Myocyte (in vitro differentiated cells): ENCODE measurements around the gene TMPRSS4. TPM values are rescaled to one million over a fixed set of nuclear protein-coding genes. Genes with fewer than 3 reads are reported as not detected.

Experiments used
- DNase-seq: peaks from one replicate; pipeline ENCODE4 v3.0.0-alpha.2; 2012; ENCODE audit warnings: low read depth
- total RNA-seq: library from RNA; depleted of rRNA; stranded (reverse); fragments of >200 nt; gene quantifications from 2 replicates; pipeline ENCODE4 v1.2.3, GENCODE V29; 2014

TMPRSS4 gene
- total RNA-seq, 1 donor from 2014 or later: not detected

DNA sequence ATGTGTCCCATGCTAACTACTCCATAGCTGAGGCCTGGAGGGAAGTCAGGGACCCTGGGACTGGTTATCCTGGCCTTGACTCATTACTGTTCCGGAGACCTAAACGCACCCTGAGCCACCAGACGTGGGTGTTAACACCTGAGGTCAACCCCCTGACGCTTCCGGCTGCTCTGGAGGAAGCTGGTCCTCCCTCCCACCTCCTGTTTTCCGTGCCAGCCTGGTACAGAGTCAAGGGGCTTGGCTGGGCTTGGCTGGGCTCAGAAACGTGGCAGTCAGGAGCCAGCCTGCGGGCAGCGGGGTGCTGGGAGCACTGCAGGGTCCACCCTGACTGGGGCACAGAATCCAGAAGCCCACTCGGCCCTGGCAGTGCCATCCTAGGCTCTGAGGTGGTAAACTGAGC lies 2.6 kb downstream of the TMPRSS4 start:
- no peak for DNase-seq

DNA sequence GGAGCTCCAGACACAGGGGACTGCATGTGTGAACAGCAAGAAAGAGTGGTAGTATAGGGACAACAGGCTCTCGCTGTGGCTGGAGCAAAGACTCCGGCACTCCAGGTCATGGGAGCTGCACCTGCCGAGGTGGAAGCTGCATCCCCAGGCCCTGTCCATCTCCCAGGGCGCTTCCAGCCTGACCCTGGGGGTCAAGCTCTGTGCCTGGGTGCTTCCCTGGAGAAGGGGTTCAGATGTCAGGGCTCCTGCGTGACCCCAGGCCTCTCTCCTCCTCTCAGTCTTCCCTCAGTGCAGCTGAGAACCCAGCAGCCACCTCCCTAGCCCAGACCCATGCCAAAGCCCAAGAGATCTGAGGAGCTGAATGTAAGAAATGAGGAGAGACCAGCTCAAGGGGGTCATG lies 3.4 kb downstream of the TMPRSS4 start:
- DNase-seq: no peak

DNA sequence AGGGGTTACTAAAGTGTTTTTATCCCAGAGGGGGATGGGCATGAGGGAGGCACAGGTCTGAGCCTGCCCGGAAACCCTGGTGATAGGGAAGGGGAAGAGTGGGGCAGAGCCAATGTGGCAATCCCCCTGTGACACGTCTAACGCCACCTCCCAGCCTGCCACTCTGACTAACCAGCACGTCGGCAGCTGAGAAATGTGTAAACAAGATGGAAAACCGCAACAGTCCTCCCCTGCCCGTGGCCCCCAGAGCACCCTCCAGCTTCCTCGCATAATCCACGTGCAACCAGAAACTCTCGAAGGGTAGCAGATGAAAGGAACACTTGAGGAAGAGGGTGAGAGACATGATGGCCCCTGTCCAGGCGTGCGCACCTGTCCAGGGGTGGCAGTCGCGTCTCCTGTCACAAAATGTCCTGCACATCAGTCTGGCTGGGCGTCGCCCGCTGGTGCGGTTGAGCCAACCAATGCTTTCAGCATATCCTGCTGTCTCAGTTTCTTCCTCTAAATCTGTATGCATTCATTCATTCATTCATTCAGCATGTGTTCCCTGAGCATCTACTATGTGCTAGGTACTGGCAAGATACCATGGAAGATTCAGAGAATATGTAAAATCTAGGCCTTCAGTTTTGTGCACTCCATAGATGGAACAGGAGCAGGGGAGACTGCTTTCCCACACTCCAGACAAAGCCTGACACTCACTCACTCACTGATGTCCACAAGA lies 4.5 kb downstream of the TMPRSS4 start:
- DNase-seq: no peak

DNA sequence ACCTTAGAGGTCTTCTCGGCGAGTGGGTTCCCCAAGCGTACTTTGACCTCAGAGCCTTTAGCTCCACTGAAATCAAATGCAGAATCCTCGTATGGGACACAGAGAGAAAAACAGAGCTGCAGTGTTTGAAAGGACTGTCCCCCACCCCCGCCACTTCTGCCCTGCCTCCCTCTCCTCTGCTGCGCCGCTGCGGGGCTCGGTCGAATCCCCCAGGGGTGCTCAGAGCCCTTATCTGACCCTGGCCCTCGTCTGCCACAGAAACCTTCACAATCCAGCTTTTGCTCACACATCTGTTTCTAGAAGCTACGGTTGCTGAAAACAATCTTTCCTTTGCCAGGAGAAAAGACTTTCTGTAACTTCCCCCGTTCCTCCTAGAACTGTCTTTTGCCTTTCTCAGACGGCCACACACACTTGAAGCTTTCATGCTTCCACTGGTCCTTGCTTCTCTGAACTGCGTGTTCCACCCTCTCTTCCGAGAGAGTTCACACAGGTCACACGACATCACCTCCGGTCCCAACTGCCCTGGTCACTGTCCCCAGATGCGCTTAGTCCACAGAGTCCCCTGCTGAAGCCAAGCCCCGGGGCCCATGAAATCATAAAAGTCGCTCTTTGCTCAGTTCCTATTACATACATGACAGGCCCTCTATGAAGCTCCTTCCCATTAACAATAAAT lies 6.1 kb downstream of the TMPRSS4 start:
- DNase-seq: no peak

DNA sequence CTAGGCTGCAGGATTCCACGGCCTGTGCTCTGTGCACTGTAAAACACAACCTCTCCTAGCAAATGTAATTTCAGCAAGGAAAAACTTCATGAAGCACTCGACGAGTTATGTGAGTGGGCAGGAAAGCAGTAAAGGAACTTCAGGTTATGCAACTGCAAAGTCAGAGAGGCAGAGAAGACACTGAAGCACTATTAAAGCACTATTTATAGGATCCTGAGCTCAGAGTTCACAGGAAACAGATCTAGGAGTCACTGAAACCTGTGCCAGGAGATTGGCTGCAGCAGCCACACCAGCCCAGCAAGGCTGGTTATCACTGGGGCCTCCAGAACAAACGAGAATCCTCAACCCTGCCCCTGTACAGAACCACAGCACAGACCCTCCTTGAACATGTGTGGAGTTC lies 7.4 kb downstream of the TMPRSS4 start:
- DNase-seq: no peak

DNA sequence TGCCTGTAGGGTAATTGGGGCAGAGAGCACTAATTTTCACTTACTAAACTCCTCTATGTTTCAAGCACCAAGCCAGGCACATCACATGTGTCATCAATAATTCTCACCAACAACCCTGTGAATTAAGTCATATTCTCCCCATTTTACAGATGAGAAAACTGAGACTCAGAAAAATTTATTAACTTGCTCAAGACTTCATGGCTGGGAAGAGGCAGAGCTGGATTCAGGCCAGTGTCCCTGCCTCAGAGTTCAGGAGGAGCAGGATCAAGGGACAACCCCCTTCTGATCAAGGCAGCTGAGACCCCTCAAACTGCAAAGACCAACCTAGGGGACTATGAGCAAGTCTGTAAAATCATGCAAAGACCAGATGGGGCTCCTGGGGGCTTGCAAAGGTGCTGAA lies 7.8 kb downstream of the TMPRSS4 start:
- DNase-seq: no peak

DNA sequence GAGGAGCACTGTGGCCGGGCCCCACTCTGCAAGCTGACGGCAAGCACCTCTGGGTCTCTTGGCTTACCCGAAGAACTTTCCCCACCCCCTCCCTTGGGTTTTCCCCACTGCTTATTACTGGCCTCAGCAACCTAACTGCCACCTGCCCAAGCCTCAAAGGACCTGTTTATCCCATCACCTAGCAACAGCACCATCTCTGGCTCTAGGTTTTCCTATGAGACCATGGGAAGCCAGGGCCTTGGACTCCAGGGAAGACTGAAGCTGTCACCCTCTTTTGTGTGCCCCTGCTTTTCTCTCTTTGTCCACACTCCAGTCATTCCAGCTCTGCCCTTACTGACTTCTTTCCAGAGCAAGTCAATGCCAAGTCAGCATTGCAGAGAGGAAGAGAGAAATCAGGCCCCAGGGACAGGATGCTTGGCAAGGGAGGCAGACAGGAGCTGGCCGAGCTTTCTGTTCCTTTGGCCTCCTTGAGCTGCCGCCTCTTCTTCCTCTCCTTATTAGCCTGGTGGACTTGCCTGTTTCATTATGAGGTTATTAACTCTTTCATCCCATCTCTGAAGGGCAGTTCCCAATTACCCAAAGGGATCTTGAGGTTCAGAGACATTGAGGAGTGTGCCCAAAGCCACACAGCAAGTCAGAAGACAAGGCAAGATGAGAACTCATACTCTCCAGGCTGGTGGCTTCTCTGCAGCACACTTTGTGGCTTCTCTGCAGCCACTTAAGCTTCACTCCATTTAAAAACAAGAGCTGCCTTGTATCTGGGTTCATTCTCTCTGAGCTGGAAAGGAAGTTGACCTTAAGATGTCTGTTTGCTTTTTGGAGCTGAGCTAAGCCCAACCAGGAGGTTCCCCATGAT lies 10.3 kb downstream of the TMPRSS4 start, which contains the start of gene SMIM35:
Gene SMIM35, minus strand, starts transcription at position 51 of the 856 bp plus-strand sequence. CDS start 206 bp downstream, outside the sequence.
- DNase-seq: no peak

DNA sequence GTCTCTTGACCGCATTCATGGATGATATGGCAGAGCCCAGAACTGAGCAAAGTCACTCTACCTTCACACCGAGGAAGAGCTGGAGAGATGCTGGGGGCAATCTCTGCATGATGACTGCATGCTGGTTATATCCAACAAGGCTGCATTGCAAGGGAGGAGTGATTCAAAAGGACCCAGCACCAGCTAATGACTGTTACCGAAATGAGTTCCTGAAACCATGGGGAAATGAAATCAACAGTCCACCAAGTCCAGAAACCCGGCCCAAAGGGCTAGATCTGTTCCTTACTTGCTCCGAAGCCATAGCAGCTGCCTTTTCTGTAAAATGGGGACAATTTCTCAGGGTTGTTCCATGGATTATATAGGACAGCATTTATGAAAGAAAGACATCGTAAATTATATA lies 11.1 kb downstream of the TMPRSS4 start:
- no peak for DNase-seq

DNA sequence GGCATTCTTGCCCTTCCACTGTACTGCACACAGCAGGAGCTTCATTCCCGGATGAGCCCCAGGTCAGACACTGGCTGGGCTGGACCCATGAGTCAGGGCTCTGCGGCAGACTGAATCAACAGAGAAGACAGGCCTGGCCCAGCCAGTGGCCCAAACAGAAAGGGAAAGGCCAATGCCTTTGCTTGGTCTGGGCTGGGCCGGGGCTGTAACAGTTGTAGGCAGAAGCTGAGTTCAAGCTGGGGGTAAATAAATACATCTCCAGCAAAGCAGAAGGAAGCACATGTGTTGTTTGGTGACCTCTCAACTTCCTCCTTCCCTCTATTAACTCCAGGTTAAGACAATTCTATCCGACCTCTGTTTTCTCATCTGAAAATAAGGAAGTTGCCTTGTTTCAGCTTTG lies 11.7 kb downstream of the TMPRSS4 start:
- DNase-seq: no peak

DNA sequence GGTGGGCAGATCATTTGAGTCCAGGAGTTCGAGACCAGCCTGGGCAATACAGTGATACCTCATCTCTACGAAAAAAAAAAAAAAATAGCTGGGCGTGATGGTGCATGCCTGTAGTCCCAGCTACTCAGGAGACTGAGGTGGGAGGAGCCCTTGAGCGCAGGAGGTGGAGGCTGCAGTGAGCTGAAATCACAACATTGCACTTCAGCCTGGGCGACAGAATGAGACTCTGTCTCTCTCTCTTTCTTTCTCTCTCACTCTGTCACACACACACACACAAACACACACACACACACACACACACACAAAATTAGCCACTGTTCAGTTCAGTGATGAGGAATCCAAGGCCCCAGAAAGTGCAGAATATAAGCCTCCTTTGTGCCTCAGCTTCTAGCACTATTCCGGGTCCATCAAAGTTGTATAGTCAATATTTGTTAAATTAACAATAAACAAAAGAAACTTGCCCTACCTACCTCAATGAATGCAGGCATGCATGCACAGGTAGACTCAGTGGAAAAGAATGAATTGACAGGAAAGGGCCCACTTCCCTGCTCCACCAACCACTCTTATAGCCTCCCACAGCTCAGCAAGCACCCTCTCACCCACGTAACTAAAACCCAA lies 13.8 kb downstream of the TMPRSS4 start:
- no peak for DNase-seq

DNA sequence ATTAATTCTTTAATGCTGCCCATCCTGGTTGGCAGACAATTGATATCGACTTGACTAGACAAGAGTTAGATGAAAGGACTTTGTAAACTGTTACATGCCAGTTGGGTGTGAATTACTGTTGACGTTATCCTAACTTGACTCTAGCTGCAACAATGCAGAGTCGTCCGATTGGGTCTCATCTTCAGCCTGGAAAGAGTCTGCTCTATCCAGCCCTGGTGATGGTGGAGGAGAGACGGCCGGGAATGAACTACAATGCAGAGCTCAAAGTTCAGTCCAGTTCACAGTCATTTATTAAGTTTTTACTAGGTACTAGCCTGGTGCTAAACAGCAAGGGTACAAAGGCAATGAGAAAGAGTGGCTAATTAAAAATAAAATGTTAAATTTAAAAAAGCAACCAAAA lies 14.8 kb downstream of the TMPRSS4 start:
- DNase-seq: no peak

DNA sequence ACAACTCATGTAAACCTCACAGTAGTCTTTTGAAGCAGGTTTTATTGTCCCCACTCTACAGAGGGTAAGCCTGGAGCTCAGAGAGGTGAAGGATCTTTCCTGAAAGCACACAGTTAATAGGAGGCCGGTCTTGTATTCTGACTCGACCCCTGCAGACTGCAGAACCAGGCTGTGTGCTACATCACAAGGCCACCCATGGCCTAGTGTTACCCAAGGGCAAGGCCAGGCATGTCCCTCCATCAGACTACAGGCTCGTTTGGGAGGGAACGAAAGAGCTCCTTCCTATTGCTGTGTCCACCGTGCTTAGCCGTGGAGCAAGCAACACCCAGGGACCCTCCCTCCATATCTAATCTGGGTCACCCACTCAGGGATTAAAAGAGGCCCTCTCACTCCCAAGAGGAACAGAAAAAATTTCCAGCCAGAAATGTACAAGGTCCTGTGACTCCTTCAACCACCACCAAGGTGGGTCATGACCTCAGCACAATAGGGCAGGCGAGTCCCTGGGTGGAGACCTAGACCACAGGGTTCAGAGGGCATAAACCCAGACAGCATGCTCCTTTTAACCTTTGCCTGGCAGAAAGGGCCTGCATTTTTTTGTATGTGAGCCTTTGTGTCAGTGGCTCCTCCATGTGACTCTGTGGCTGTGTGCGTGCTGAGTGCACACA lies 16.2 kb downstream of the TMPRSS4 start:
- no peak for DNase-seq

DNA sequence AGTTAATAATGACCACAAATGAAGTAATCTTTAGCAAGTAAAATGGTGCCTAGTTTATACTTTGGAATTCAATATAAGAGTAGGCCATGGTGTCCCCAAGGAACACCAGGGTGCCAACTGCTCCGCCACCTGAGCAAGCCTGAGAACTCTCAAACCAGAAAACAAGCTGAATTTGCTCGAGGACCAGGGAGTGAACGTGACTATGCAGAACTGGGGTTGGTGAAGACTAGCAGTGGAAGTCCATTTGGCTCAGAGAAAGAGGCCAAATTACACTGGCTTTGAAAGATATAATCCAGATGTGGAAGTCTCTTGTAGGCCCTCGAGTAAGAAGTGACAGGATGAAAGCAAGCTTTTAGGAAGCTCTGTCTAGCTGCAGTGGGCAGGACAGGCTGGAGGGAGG lies 18.6 kb downstream of the TMPRSS4 start:
- DNase-seq: no peak

DNA sequence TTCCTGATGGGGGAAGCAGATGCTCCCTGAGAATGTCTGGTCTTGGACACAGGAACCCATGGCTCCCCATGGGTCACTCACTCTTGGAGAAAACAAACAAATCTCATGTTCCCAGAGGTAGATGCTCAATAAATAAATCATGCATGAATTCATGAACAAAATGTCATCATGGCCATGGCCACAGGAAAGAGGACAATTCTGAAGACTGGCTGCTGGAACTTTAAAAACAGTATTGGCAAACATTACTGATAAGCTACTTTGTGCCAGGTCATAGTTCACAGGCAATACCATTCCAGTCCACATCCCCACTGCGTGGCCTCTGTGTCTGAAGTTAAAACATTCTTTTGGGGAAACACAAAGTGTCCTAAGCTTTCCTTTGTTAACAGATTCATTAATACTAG lies 19.1 kb downstream of the TMPRSS4 start:
- DNase-seq: no peak

DNA sequence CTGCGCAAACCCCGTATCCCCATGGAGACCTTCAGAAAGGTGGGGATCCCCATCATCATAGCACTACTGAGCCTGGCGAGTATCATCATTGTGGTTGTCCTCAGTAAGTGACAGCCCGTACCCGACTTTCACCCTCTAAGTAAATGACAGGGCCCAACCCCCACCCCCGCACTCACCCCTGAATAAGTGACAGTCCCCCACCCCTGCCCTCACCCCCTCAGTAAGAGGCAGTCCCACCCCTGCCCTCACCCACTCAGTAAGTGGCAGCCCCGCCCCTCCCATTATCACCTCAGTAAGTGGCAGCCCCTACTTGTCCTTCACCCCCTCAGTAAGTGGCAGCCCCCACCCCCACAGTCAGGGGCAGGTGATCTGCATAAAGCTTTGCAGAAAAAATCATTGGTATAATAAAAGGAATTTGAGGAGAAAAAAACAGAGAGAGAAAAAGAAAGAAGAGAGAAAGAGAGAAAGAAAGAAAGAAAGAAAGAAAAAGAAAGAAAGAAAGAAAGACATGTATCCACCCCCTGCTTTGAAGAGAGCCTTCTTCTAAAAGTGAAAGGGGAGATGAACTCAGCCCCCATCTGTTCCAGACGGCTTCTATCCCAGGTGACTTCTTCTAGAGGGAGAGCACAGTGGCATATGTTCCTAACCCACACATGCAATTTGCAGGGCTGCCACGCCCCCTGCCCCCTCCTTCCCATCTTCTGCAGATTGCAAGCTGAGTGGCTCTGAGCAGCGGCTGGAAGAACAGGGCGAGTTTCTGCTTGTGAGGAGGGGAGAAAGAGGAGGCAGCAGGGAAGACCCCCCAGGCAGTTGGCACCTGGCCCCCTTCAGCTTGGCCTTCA lies 22.3 kb downstream of the TMPRSS4 start:
- DNase-seq: no peak

DNA sequence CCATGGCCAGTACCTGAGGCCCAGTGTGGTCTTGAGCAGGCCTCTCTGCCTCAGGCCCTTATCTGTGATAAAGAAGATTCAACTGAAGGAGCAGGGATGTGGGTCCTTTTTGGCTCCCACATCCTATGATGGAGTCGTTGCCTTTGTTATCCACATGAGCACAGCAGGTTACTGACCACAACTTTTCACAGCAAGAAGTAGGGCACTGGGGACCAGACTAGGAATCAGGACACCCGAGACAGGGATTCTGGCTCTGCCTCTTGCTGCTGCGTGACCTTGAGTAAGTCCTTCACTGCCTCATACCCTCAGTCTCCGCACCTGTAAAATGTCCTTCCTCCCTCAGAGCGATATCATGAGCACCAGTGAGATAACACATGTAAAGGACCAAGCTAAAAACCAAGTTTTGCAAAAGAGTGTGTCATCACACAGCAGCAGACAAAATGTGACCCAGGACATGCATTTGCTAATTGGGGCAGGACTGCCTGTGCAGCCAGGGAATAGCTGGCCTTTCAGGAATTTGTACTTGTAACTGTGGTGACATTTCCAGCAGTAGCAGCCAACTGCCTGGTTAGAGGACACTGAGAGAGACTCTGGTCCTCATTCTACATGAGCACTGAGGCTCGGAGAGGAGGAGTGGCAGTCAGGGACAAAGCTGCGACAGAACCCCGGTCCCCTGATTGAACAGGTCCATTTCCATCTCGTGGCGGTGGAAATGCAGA lies 23.1 kb downstream of the TMPRSS4 start:
- no peak for DNase-seq

DNA sequence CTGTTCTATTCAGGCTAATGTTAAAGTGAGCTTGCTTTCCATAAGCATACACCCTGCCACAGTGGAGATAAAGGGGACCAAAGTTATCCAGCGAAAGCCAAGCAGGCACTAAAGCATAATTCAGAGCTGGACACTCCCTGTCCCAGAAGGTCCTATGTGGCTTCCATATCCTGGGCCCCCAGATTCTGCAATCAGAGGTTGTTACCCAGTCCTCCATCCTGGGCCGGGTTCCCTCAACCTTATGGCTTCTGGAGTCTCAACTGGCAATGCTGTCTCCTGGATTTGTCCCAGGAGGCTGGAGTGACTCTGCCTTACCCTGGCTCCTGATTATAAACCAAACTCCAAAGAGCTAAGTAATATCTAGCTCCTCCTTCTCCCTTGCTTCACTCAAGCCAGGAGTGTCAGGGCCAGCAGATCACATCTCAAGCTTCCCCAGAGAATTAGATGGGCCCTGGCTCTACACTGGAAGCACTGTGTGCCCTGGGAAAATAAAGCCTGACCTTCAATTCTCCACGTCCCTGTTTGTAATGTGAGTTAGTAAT lies 23.9 kb downstream of the TMPRSS4 start:
- no peak for DNase-seq

DNA sequence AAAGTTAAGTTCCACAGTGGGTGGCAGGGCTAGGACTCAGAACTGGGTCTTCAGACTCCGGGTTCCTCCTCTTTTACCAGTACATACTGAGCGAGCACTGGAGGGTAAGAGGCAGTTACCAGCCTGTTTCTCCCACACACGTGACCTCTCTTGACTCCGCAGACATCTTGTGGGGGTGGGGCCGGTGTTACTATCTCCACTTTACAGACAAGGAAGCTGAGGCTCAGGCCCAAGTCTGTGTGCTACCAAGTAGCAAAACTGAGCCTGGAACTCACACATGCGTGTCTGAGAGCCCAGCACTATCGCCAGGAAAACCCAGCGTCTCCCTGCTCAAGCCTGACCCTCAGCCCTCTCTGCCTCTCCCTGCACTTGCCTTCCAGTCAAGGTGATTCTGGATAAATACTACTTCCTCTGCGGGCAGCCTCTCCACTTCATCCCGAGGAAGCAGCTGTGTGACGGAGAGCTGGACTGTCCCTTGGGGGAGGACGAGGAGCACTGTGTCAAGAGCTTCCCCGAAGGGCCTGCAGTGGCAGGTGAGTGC lies 25.9 kb downstream of the TMPRSS4 start:
- no peak for DNase-seq

DNA sequence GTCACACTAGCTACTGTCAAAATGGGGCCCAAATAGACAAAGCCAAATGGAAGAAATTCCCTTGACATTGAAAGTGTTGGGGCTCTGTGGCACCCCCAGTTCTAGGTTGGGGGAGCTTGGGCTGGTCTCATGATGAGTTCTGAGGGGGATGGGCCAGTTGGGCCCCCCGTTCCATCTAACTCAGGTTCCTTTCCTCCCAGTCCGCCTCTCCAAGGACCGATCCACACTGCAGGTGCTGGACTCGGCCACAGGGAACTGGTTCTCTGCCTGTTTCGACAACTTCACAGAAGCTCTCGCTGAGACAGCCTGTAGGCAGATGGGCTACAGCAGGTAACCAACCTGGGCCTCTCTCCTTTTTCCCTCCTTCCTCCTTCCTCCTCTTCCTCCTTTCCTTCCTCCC lies 27.6 kb downstream of the TMPRSS4 start:
- DNase-seq: no peak
